Esophagus squamous epithelium (tissue), 5 donors: ENCODE data around the gene RPRML. TPM values are rescaled to one million over a fixed set of nuclear protein-coding genes. Genes with fewer than 3 reads are reported as not detected.
"Not testable (repeated sequence)": the region's sequence is repeated elsewhere in the genome, so short reads cannot be mapped to it uniquely, and the experiment has no call there.

Experiments
- DNase-seq: peaks from one replicate; lab custom pipeline; 2025; lab: John Stamatoyannopoulos, UW
- H3K27ac ChIP-seq, 4 donors: fragments of 200-600 bp; sonication (generic); one replicate each; pipeline ENCODE4 v1.5.1; 2016 to 2019; ENCODE audit warnings: mild to moderate bottlenecking in 1 of 4
- H3K27me3 ChIP-seq, 4 donors: fragments of 200-600 bp; sonication (generic); 1 replicate in 3 of 4; 2 replicates in 1 of 4; pipeline versions ENCODE4 v1.5.1 to v1.6.0; 2017 to 2021; ENCODE audit warnings: antibody characterized with exemption in 1 of 4
- H3K36me3 ChIP-seq, 3 donors: fragments of 200-600 bp; sonication (generic); one replicate each; pipeline ENCODE4 v1.5.1; 2016 to 2019
- H3K4me1 ChIP-seq, 3 donors: fragments of 200-600 bp; sonication (generic); one replicate each; pipeline ENCODE4 v1.5.1; 2017 to 2019
- H3K4me3 ChIP-seq, 4 donors: fragments of 200-600 bp; sonication (generic); 1 replicate in 3 of 4; 2 replicates in 1 of 4; pipeline ENCODE4 v1.5.1; 2016 to 2019; ENCODE audit warnings: mild to moderate bottlenecking in 2 of 4, moderate library complexity in 1 of 4
- H3K9me3 ChIP-seq, 3 donors: fragments of 200-600 bp; sonication (generic); one replicate each; pipeline ENCODE4 v1.5.1; 2016 to 2019
- CTCF ChIP-seq, 6 experiments: fragments of 450-650 bp in 4 of 6; fragments of 200-600 bp in 2 of 6; sonication (generic) in 2 of 6; IDR thresholded peaks; one replicate each; pipeline ENCODE4 v1.5.1; 2016 to 2019; ENCODE audit warnings: antibody characterized with exemption in 6 of 6, mild to moderate bottlenecking in 4 of 6, moderate library complexity in 4 of 6
- POLR2A ChIP-seq, 4 donors: fragments of 450-650 bp; IDR thresholded peaks; one replicate each; pipeline ENCODE4 v1.6.1; 2017; ENCODE audit warnings: antibody characterized with exemption in 4 of 4, mild to moderate bottlenecking in 4 of 4, moderate library complexity in 3 of 4
- WGBS, 2 donors: methylation state at CpG; one replicate each; pipeline ENCODE4 v1.1.5; 2018; 5-methylcytosine and 5-hydroxymethylcytosine counted together
- intact Hi-C: fragments of 100-400 bp; cut with DNase I; formaldehyde crosslinking; loops from one replicate; pipeline ENCODE4 v1.15.0; 2022
- total RNA-seq, 4 donors: library from RNA; depleted of rRNA; stranded (reverse); fragments of >200 nt; gene quantifications; one replicate each; pipeline ENCODE4 v1.1.0, GENCODE V29; 2016
- donor health status: DM: yes; HTN: yes; CAD: no.

Gene RPRML
- total RNA-seq, 4 donors from 2014 or later: 0.57 to 1.3 TPM; not detected in 2

GRCh38 chr17:46963571-46963970, 15.5 kb downstream of the RPRML start:
- Histone ChIP-seq H3K36me3 (peaks cover 0 to 5% (median 0%) of the 10 kb centered on the region in 3 donors), H3K27ac (no peak overlapping the region), H3K4me1 (peaks cover 0 to 4% (median 0%) of the 10 kb centered on the region in 3 donors), H3K9me3 (no peaks in the 10 kb centered on the region), H3K4me3 (no peak overlapping the region), H3K27me3 (no peaks in the 10 kb centered on the region)
- 56 to 83% methylated on average over 2 of the region's 2 CpGs for WGBS, 2 donors
- TF ChIP-seq CTCF (IDR thresholded peaks at IDR 0.05): no peak
- TF ChIP-seq POLR2A (IDR thresholded peaks at IDR 0.05): no peak
- DNase-seq: no peak
- intact Hi-C loops: no loop called here

GRCh38 chr17:46962374-46962790, 16.7 kb downstream of the RPRML start:
- Histone ChIP-seq H3K27me3 (no peaks in the 10 kb centered on the region), H3K9me3 (no peaks in the 10 kb centered on the region), H3K4me3 (no peak overlapping the region), H3K27ac (no peak overlapping the region), H3K36me3 (no peaks in the 10 kb centered on the region), H3K4me1 (peaks cover 0 to 4% (median 0%) of the 10 kb centered on the region in 3 donors)
- 0% methylated on average over 1 of the region's 1 CpG for WGBS, 2 donors
- TF ChIP-seq POLR2A (IDR thresholded peaks at IDR 0.05) (no peak), CTCF (IDR thresholded peaks at IDR 0.05) (no peak)
- DNase-seq: no peak
- intact Hi-C loops: no loop called here

GRCh38 chr17:46960152-46960551, 18.9 kb downstream of the RPRML start:
- no peak for DNase-seq
- H3K27me3 ChIP-seq: peaks cover 0 to 3% (median 0%) of the 10 kb centered on the region in 4 donors
- H3K9me3 ChIP-seq: no peaks in the 10 kb centered on the region
- 35 to 39% methylated on average over 2 of the region's 2 CpGs for WGBS, 2 donors
- no peak for TF ChIP-seq CTCF (IDR thresholded peaks at IDR 0.05)
- no peaks in the 10 kb centered on the region for H3K36me3 ChIP-seq
- no peak overlapping the region for H3K27ac ChIP-seq
- no peak overlapping the region for H3K4me3 ChIP-seq
- intact Hi-C loops: no loop called here
- H3K4me1 ChIP-seq: peaks cover 0 to 4% (median 0%) of the 10 kb centered on the region in 3 donors

- Histone ChIP-seq H3K27me3 (peaks cover 0 to 3% (median 0%) of the 10 kb centered on the region in 4 donors), H3K9me3 (no peaks in the 10 kb centered on the region), H3K4me1 (peaks cover 0 to 4% (median 0%) of the 10 kb centered on the region in 3 donors), H3K36me3 (no peaks in the 10 kb centered on the region), H3K4me3 (no peak overlapping the region), H3K27ac (no peak overlapping the region)
- DNase-seq: no peak
- TF ChIP-seq POLR2A (IDR thresholded peaks at IDR 0.05): no peak
- TF ChIP-seq CTCF (IDR thresholded peaks at IDR 0.05): no peak
- WGBS, 2 donors: 48 to 59% methylated on average over 6 to 8 of the region's 8 CpGs
- intact Hi-C loops: no loop called here
These were observed 20.9 kb downstream of the RPRML start for GRCh38 chr17:46958041-46958591.

GRCh38 chr17:46953191-46953590, 25.9 kb downstream of the RPRML start:
- WGBS, 2 donors: no CpG with 5 or more reads among the region's 4 CpGs

More at GRCh38 chr17:46953191-46953590, 25.9 kb downstream of the RPRML start:
- H3K36me3 ChIP-seq, H3K27ac ChIP-seq, DNase-seq, H3K4me3 ChIP-seq, H3K9me3 ChIP-seq, intact Hi-C loops: not testable (repeated sequence)
- Histone ChIP-seq H3K27me3 (peaks cover 0 to 20% (median 0%) of the 10 kb centered on the region in 4 donors), H3K4me1 (peaks cover 0 to 34% (median 0%) of the 10 kb centered on the region in 3 donors)
